Vein endothelial cell (primary cell): ENCODE measurements around the gene ZNF99. TPM values are rescaled to one million over a fixed set of nuclear protein-coding genes. Genes with fewer than 3 reads are reported as not detected.

ENCODE experiments used
- small RNA-seq: library from RNA; depleted of rRNA; stranded (forward); fragments of <200 nt; gene quantifications from one replicate; pipeline ENCODE3, GENCODE V24; 2012
- total RNA-seq: library from RNA; depleted of rRNA; stranded (reverse); fragments of >200 nt; gene quantifications from 2 replicates; pipeline ENCODE4 v1.2.3, GENCODE V29; 2012

Gene ZNF99
- not detected in 2 replicates for total RNA-seq

GRCh38 chr19:22783651-22784410, at the start of gene ZNF99:
Gene ZNF99 (minus strand): TSS chr19:22784151. CDS start chr19:22784016, 135 bp downstream.

GRCh38 chr19:22832031-22832762, 48.2 kb upstream of the ZNF99 start, which contains the start of gene ZNF723:
Gene ZNF723 (plus strand): TSS chr19:22832291. CDS start chr19:22832380, 89 bp downstream.

Small RNAs within 50 kb of the gene (small RNA-seq; reads per million reads assigned to genes)
- gene AC008626.1 = not detected
- not detected for gene AC008626.2

Other genes starting within 250 kb of the ZNF99 start
- under 0.01 and 0.57 TPM in 2 replicates for gene ZNF492, start 149.8 kb downstream of the ZNF99 start, total RNA-seq
- not detected in 2 replicates for gene ZNF723, start 48.1 kb upstream of the ZNF99 start, total RNA-seq
- 0.10 TPM in 1 of 2 replicates, not detected in the other for gene ZNF728, start 219.0 kb upstream of the ZNF99 start, total RNA-seq